Mucosa of descending colon (tissue), 3 donors: ENCODE results near the gene NSDHL. TPM values are rescaled to one million over a fixed set of nuclear protein-coding genes. Genes with fewer than 3 reads are reported as not detected.

Experiments used
- ATAC-seq: fragments of 200-7000 bp; cut with Tn5 transposase; one replicate; pipeline ENCODE4 v1.9.1; 2020; ENCODE audit warnings: mild to moderate bottlenecking, moderate library complexity
- DNase-seq, 3 donors: peaks; one replicate each; pipeline ENCODE4 v3.0.0-alpha.2; 2020
- H3K36me3 ChIP-seq: fragments of 200-600 bp; one replicate; pipeline ENCODE4 v1.8.0; 2021; ENCODE audit warnings: low read depth, mild to moderate bottlenecking
- H3K4me1 ChIP-seq: fragments of 200-600 bp; one replicate; pipeline ENCODE4 v1.8.0; 2021; ENCODE audit warnings: low read depth, mild to moderate bottlenecking
- H3K4me3 ChIP-seq: fragments of 200-600 bp; one replicate; pipeline ENCODE4 v1.8.0; 2021; ENCODE audit warnings: mild to moderate bottlenecking
- H3K9me3 ChIP-seq: fragments of 200-600 bp; one replicate; pipeline ENCODE4 v1.8.0; 2021; ENCODE audit warnings: mild to moderate bottlenecking
- intact Hi-C, 2 donors: fragments of 100-400 bp; cut with DNase I in 1 of 2; cut with micrococcal nuclease in 1 of 2; formaldehyde crosslinking; loops; one replicate each; pipeline versions ENCODE4 v1.11.0 to v1.11.1; 2022; cut with DNase I, micrococcal nuclease
- total RNA-seq, 3 donors: library from RNA; stranded (reverse); fragmentation: NEBNext Ultra II Directional in 2 of 3; extraction: Animal tissue kit (Norgen Biotek cat#: 25700) in 2 of 3; gene quantifications; one replicate each; pipeline versions ENCODE4 v1.2.1 to v1.2.4, GENCODE V29; 2021 to 2023
- TF ChIP-seq, protein P1 (sequence below): fragments of 200-600 bp; IDR thresholded peaks from one replicate; pipeline ENCODE4 v1.8.0; 2022; ENCODE audit warnings: antibody characterized with exemption, mild to moderate bottlenecking
- donor health status: DM: no; HTN: no; CAD: no; lungs with moderate emphysema.
- donor health status: DM: no; HTN: no; CAD: no.
- donor health status: DM: no; HTN: yes; CAD: no.

NSDHL gene
- total RNA-seq, 3 donors from 2014 or later = 13.1 to 26.4 (median 20.3) TPM

DNA sequence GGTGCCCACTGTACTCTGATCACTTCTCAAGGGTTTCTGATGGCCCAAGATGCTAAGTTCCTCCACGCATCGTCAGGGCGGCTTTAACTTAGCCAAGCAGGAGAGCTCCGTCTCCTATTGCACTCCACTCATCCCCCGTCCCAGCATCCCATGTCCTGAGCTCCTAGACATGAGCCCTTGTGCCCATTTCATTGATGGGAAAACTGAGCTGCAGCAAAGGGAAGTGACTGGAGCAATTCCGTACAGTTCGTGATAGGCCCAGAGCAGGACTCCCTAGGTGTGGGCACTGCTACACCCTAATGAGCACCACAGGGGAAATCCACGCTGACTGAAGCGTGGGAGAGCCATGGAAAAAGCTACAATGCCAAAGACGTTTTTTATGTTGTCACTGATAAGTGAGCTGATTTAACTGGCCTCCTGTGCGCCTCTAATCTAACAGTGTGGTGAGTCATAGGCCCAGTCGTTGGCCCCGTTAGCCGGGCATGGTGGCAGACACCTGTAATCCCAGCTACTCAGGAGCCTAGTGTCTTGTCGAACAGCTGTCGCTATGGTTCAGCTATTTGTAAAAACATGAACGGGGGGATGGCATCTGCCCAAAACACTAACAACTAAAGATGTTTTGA, 14.9 kb downstream of the NSDHL start:
- Histone ChIP-seq H3K4me1 (no peaks in the 10 kb centered on the region), H3K4me3 (no peak overlapping the region), H3K9me3 (no peaks in the 10 kb centered on the region), H3K36me3 (no peaks in the 10 kb centered on the region)
- DNase-seq (no peak), ATAC-seq (no peak)
- intact Hi-C loops = no loop called here
- TF ChIP-seq, protein P1, sequence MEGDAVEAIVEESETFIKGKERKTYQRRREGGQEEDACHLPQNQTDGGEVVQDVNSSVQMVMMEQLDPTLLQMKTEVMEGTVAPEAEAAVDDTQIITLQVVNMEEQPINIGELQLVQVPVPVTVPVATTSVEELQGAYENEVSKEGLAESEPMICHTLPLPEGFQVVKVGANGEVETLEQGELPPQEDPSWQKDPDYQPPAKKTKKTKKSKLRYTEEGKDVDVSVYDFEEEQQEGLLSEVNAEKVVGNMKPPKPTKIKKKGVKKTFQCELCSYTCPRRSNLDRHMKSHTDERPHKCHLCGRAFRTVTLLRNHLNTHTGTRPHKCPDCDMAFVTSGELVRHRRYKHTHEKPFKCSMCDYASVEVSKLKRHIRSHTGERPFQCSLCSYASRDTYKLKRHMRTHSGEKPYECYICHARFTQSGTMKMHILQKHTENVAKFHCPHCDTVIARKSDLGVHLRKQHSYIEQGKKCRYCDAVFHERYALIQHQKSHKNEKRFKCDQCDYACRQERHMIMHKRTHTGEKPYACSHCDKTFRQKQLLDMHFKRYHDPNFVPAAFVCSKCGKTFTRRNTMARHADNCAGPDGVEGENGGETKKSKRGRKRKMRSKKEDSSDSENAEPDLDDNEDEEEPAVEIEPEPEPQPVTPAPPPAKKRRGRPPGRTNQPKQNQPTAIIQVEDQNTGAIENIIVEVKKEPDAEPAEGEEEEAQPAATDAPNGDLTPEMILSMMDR = no peak

DNA sequence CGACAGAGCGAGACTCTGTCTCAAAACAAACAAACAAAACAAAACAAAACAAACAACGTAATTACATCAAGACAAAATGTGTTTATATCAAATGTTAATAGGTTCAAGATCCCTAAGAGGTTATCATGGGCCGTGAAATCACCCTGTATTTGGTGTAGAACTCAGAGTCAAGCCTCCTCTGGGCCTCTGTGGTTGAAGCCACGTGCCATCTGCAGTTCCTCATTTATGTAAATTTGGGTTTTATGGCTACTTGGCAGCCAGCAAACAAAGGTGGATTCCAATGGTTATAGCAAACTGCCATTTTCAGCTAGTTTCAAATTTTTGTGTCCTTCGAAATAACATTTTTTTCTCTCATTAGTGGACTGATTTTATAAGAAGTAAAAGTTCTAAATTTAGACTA, 16.4 kb downstream of the NSDHL start:
- H3K4me1 ChIP-seq = no peaks in the 10 kb centered on the region
- no peak for ATAC-seq
- intact Hi-C loops = no loop called here
- TF ChIP-seq, protein P1 = no peak
- no peaks in the 10 kb centered on the region for H3K36me3 ChIP-seq
- H3K9me3 ChIP-seq = no peaks in the 10 kb centered on the region
- H3K4me3 ChIP-seq = no peak overlapping the region
- DNase-seq = no peak

DNA sequence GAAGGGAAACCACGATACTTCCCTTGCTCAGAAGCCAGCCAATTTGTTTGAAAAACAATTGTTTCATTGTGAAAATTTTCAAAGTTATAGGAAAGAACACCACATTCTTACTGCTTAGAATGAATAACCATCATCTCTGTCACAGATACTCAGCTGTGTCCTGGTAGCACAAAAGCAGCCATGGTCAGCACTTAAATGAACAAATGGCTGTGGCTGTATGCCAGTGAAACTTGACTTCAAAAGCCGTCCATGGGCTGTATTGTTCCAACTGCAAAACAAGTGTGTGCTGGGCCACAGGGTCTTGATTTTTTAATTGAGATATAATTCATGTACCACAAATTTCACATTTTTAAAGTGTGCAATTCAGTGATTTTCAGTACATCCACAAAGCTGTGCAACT, 19.6 kb downstream of the NSDHL start:
- Histone ChIP-seq H3K9me3 (no peaks in the 10 kb centered on the region), H3K36me3 (no peaks in the 10 kb centered on the region), H3K4me3 (no peak overlapping the region), H3K4me1 (no peaks in the 10 kb centered on the region)
- DNase-seq = no peak
- TF ChIP-seq, protein P1 = no peak
- intact Hi-C loops = no loop called here
- no peak for ATAC-seq

DNA sequence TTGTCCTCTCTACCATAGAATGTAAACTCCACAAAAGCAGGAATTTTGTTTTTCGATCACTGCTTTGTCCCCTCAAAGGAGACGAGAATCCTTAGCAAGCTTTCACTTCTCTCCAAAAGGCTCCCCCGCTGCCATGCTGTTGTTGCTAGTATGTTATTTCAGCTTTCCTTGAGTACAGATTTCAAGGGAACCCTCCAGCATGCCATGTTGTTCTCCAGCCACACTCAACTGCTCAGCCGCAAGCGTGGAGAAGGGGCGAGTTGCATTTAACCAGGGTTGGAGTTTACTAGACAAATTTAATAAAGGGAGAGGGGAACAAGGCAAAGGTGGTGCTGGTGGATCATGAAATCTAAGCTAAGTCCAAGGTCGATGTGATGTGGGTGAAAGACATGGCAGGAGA, 23.1 kb downstream of the NSDHL start:
- Histone ChIP-seq H3K36me3 (no peaks in the 10 kb centered on the region), H3K4me3 (no peak overlapping the region), H3K9me3 (no peaks in the 10 kb centered on the region), H3K4me1 (no peaks in the 10 kb centered on the region)
- intact Hi-C loops = no loop called here
- ATAC-seq (no peak), DNase-seq (no peak)
- TF ChIP-seq, protein P1 = no peak

DNA sequence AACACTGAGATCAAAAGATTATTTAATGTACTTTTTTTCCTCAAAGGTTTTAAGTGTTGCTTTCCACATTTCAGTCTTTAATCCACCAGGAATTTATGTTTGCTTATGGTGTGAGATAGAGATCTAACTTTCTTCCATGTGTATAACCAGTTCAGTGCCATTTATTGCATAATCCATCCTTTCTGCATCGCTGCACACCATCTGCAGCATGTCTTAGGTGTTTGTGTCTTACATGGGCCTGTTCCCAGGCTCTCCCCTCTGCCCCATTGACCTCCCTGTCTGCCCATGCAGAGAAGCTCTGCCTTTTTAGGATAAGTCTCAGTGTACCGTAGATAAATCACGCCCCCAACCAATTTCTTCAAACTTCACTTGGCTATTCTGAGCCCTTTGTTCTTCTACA, 30.3 kb downstream of the NSDHL start:
- DNase-seq = no peak
- no peak overlapping the region for H3K4me3 ChIP-seq
- no peak for ATAC-seq

More for the DNA sequence above, 30.3 kb downstream of the NSDHL start:
- H3K9me3 ChIP-seq = no peaks in the 10 kb centered on the region
- TF ChIP-seq, protein P1 = no peak
- intact Hi-C loops = no loop called here
- H3K4me1 ChIP-seq = no peaks in the 10 kb centered on the region
- no peaks in the 10 kb centered on the region for H3K36me3 ChIP-seq
